Smooth muscle cell (in vitro differentiated cells): ENCODE measurements around the gene PTPRG. TPM values are rescaled to one million over a fixed set of nuclear protein-coding genes. Genes with fewer than 3 reads are reported as not detected.

Experiments
- DNase-seq: peaks from one replicate; lab custom pipeline; 2025; ENCODE audit not compliant: unreplicated experiment; lab: John Stamatoyannopoulos, UW
- H2AFZ ChIP-seq: fragments of 200-600 bp; sonication (generic); 2 replicates; pipeline ENCODE4 v1.6.0; 2016; ENCODE audit warnings: antibody characterized with exemption, low read depth, mild to moderate bottlenecking
- H3F3A ChIP-seq: fragments of 200-600 bp; sonication (generic); 2 replicates; pipeline ENCODE4 v1.6.0; 2017; ENCODE audit warnings: antibody characterized with exemption, low read depth
- H3K27ac ChIP-seq: fragments of 200-600 bp; sonication (generic); 2 replicates; pipeline ENCODE4 v1.5.1; 2016; ENCODE audit warnings: low read depth, mild to moderate bottlenecking
- H3K27me3 ChIP-seq: fragments of 200-600 bp; sonication (generic); 2 replicates; pipeline ENCODE4 v1.6.1; 2016; ENCODE audit warnings: low read depth, mild to moderate bottlenecking
- H3K36me3 ChIP-seq: fragments of 200-600 bp; sonication (generic); 2 replicates; pipeline ENCODE4 v1.5.1; 2016; ENCODE audit warnings: low read depth
- H3K4me1 ChIP-seq: fragments of 200-600 bp; sonication (generic); 2 replicates; pipeline ENCODE4 v1.5.1; 2016; ENCODE audit warnings: low read depth
- H3K4me2 ChIP-seq: fragments of 200-600 bp; sonication (generic); 2 replicates; pipeline ENCODE4 v1.6.0; 2016; ENCODE audit warnings: mild to moderate bottlenecking
- H3K4me3 ChIP-seq: fragments of 200-600 bp; sonication (generic); 2 replicates; pipeline ENCODE4 v1.5.1; 2016; ENCODE audit warnings: mild to moderate bottlenecking
- H3K79me2 ChIP-seq: fragments of 200-600 bp; sonication (generic); 2 replicates; pipeline ENCODE4 v1.6.0; 2016; ENCODE audit warnings: low read depth, mild to moderate bottlenecking
- H3K9ac ChIP-seq: fragments of 200-600 bp; sonication (generic); 2 replicates; pipeline ENCODE4 v1.6.0; 2016; ENCODE audit warnings: low read depth
- H3K9me3 ChIP-seq: fragments of 200-600 bp; sonication (generic); replicated peaks from 2 replicates; pipeline ENCODE4 v1.5.1; 2016; ENCODE audit warnings: low read depth
- H4K20me1 ChIP-seq: fragments of 200-600 bp; sonication (generic); 2 replicates; pipeline ENCODE4 v1.6.0; 2016; ENCODE audit warnings: low read depth
- CTCF ChIP-seq: fragments of 200-600 bp; sonication (generic); IDR thresholded peaks from 2 replicates; pipeline ENCODE4 v1.5.1; 2017; ENCODE audit warnings: borderline replicate concordance, mild to moderate bottlenecking, antibody characterized with exemption; ENCODE audit not compliant: insufficient read depth, poor library complexity, severe bottlenecking
- WGBS: methylation state at CpG from one replicate; pipeline ENCODE4 v1.1.7; 2016; ENCODE audit warnings: low lambda C conversion rate; 5-methylcytosine and 5-hydroxymethylcytosine counted together
- polyA plus RNA-seq: library from polyadenylated mRNA; unstranded; fragments of >200 nt; fragmentation: Nextera tagmentation; extraction: Ambion mirVana; gene quantifications from 2 replicates; pipeline ENCODE4 v1.2.1, GENCODE V29; 2016
- total RNA-seq: library from RNA; depleted of rRNA; stranded (reverse); fragments of >200 nt; gene quantifications from 2 replicates; pipeline ENCODE4 v1.2.3, GENCODE V29; 2014

PTPRG gene
- total and polyA plus RNA-seq, 2 experiments from 2014 or later, result 21.2 to 87.3 TPM

GRCh38 chr3:61841111-61841845 is 279.9 kb downstream of the PTPRG start:
- Histone ChIP-seq H3K27ac (no peak overlapping the region), H3K79me2 (peaks cover 19% of the 10 kb centered on the region), H3K27me3 (no peaks in the 10 kb centered on the region), H4K20me1 (peaks cover 82% of the 10 kb centered on the region), H3K9me3 (no peaks in the 10 kb centered on the region), H3K36me3 (no peaks in the 10 kb centered on the region), H2AFZ (no peak overlapping the region), H3K4me1 (no peaks in the 10 kb centered on the region), H3K9ac (no peak overlapping the region), H3F3A (no peaks in the 10 kb centered on the region), H3K4me2 (no peak overlapping the region), H3K4me3 (no peak overlapping the region)
- WGBS, result 96% methylated on average over 10 of the region's 10 CpGs
- no peak for TF ChIP-seq CTCF
- no peak for DNase-seq

- H3K9ac ChIP-seq, result no peak overlapping the region
- WGBS, result 92% methylated on average over 2 of the region's 2 CpGs
- H3K79me2 ChIP-seq, result peaks cover 19% of the 10 kb centered on the region
- TF ChIP-seq CTCF, result no peak
- H3K36me3 ChIP-seq, result no peaks in the 10 kb centered on the region
- H4K20me1 ChIP-seq, result peaks cover 82% of the 10 kb centered on the region
- H3K4me1 ChIP-seq, result no peaks in the 10 kb centered on the region
- no peaks in the 10 kb centered on the region for H3K9me3 ChIP-seq
- H3F3A ChIP-seq, result no peaks in the 10 kb centered on the region
- no peak for DNase-seq
- H3K4me2 ChIP-seq, result no peak overlapping the region
- H3K27me3 ChIP-seq, result no peaks in the 10 kb centered on the region
- H3K27ac ChIP-seq, result no peak overlapping the region
- no peak overlapping the region for H2AFZ ChIP-seq
- no peak overlapping the region for H3K4me3 ChIP-seq
Measured at GRCh38 chr3:61841988-61842387, 280.6 kb downstream of the PTPRG start.

GRCh38 chr3:61844346-61844745 is 283.0 kb downstream of the PTPRG start:
- DNase-seq, result no peak
- H2AFZ ChIP-seq, result no peak overlapping the region
- H3K9ac ChIP-seq, result no peak overlapping the region
- WGBS, result 98% methylated on average over 5 of the region's 5 CpGs
- H3K79me2 ChIP-seq, result peaks cover 14% of the 10 kb centered on the region
- H3K9me3 ChIP-seq, result no peaks in the 10 kb centered on the region
- no peaks in the 10 kb centered on the region for H3F3A ChIP-seq
- H4K20me1 ChIP-seq, result peaks cover 85% of the 10 kb centered on the region
- H3K4me2 ChIP-seq, result no peak overlapping the region
- H3K27me3 ChIP-seq, result no peaks in the 10 kb centered on the region
- no peak overlapping the region for H3K27ac ChIP-seq
- H3K4me1 ChIP-seq, result peaks cover 5% of the 10 kb centered on the region
- no peak overlapping the region for H3K4me3 ChIP-seq
- no peak for TF ChIP-seq CTCF
- H3K36me3 ChIP-seq, result no peaks in the 10 kb centered on the region

GRCh38 chr3:61846488-61846887 is 285.1 kb downstream of the PTPRG start:
- Histone ChIP-seq H4K20me1 (peaks cover 77% of the 10 kb centered on the region), H3K27me3 (no peaks in the 10 kb centered on the region), H3F3A (no peaks in the 10 kb centered on the region), H3K36me3 (no peaks in the 10 kb centered on the region), H3K4me3 (no peak overlapping the region), H3K79me2 (peaks cover 16% of the 10 kb centered on the region), H3K4me1 (peaks cover 5% of the 10 kb centered on the region), H3K9ac (no peak overlapping the region), H2AFZ (no peak overlapping the region), H3K4me2 (no peak overlapping the region), H3K27ac (no peak overlapping the region), H3K9me3 (no peaks in the 10 kb centered on the region)
- WGBS, result 100% methylated on average over 2 of the region's 2 CpGs
- no peak for TF ChIP-seq CTCF
- no peak for DNase-seq
